NCI-H460 (cell line): Measurements from ENCODE around the gene NPB. TPM values are rescaled to one million over a fixed set of nuclear protein-coding genes. Genes with fewer than 3 reads are reported as not detected.

Experiments used
- DNase-seq: peaks from one replicate; pipeline ENCODE4 v3.0.0-alpha.2; 2016; ENCODE audit warnings: low read depth; ENCODE audit errors: extremely low read depth
- total RNA-seq: library from RNA; depleted of rRNA; stranded (reverse); fragments of >200 nt; shearing (Covaris generic); gene quantifications from 2 replicates; pipeline ENCODE4 v1.2.3, GENCODE V29; 2014

The NPB gene
- total RNA-seq, 1 experiment from 2014 or later: 0.05 TPM

DNA sequence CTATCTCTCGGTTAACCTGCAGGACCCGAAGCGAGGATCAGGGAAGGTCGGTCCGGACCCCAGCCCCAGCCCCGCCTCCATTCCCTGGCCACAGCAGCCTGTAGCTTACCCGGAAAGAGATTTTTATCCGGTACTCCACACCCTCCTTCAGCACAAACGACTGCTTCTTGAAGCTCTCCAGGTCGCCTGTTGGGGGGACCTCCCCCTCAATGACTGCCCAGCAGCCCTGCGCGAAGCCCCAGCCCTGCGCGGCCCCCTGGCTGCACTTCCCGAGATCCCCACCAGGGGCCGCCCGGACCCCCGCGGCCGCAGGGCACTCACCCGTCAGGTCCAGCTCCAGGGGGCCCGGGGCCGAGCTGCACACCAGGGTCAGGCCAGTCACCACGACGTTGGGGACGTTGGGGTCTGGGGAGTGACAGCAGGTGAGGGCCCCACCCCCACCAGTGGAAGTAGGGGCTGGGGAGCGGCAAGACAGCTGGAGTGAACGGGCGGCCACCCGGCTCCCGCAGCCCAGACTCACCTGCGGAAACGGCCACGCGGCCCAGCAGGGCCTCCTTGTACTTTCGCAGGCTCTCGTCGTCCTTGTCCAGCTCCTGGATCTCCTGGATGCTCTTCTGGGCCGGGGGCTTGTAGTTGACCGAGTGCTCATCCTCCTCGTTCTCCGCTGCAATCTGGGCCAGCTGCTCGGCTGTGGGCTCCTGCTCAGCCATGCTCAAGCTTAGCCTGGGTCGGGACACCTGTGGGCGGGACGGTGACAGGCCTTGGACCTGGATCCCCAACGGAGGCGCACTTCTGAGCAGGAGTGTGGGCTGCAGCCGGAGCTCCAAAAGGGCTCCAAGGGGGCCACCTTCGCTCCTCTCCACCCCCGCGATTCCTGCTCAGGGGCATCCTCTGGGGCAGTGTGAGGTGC, 32.6 kb upstream of the NPB start:
- no peak for DNase-seq

DNA sequence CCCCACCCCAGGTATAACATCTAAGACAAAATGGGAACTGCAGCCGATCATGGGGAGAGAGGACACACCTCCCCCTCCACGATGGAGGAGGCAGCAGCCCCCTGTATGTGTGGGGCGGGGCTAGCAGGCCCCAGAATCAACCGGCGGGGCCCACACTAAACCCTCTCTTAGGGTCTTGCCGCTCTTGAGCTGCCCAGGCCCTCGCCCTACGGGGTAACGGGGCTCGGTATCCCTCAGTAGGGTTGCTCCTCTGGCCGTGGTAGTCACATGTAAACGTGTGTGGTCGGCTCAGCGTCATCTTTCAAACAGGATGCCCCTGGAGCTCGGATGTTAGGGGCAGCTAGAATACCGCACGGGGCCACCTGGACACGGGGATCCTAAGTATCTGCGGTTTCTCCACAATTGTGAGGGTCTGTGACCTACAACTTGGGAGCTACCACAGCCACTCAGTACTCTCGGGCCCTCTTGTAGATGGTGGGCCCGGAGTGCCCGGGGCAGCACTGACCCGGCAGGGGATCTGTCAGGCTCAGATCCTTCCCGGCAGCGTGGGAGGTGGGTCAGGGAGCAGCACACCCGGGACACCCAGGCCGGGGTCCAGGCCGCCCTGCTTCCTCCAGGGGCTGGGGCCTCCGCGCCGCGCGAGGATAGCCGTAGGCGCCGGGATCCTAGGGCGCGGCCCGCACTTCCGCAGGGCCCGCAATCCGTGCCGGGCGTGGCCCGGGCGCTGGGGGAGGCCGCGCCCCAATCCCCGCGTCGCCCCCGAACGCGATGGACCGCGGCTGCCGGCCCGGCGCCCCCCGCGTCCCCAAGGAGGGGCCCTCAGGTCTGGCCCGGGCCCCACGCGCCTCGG, 31.7 kb upstream of the NPB start:
- DNase-seq: no peak

DNA sequence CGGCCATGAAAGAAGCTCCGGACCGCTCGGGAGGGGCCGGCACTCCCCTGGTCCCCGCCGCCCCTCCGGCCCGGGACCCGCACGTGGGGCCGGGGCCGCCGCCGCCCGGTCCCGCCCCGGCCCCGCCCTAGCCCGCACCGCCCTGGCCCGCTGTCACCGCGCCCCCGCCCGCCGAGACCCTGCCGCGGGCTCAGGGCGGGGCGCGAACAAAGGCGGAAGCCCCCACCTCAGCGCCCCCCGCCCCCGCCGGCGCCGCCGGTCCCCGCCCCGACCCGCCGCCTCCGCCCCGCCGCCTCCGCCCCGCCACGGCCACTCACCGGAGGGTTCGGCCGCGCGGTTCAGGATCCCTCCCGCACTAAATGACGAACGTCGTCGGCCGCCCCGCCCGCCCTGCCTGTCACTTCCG, 31.1 kb upstream of the NPB start, which contains the start of gene ARHGDIA:
Gene ARHGDIA (minus strand): TSS at position 357 of the 406 bp plus-strand sequence. CDS start 1,407 bp downstream, outside the sequence.
- DNase-seq: no peak

DNA sequence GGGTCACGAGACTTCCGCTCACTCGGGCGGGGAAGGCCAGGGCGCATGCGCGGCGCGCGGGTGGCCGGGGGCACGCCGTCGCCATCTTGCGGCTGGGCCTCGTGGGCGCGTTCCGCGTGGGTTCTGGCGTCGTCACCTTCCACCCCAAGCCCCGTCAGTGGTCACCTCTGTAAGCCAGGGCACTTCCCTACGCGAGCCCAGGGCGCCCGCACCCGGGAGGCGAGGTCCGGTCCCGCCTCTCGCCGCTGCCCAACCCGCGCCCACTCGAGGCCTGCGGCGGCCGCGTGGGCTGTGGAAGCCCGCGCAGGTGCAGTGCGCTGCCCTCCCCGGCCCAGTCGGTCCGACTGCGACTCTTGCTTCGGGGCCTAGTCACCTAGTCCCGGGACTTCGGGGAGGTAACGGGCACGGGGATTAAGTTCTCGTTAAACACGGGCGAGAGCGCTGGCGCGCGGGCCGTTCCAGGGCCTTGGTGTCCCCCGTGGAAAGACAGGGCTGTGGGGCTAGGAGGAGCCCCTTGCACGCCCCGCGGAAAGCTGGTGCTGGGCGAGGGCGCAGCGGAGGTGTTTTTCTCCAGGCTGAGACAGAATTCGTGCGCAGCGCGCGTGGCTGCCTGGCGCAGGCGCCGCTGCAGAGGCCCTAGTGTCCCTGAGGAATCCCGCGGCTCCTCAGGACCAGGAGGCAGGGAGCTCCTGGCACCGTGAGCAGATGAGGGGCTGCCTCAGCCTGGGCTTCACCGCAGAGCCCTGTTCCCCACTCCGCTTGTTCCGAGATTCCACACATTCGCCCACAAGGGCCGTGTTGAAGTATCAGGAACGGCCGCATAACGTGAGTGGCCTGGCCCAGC, 30.4 kb upstream of the NPB start:
- peak; percentile 90 for DNase-seq

DNA sequence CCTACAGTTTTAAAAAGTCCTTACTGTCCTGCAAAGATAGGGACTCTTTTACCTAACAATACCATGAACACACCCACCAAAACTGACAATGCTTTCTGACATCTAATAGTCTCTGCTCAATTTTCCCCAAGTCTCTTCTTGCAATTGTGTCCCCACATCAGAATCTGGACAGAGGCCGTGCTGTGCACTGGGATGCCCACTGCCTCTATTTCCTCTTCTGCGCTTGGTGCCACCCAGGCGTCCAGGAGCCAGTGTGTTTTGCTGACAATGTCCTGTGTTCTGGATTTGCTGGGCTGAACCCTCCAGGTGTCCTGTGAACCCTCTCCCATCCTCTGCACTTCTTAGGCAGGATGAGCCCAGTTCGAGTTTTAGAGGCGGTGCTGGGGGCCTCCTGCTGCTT, 24.5 kb upstream of the NPB start:
- DNase-seq: no peak

DNA sequence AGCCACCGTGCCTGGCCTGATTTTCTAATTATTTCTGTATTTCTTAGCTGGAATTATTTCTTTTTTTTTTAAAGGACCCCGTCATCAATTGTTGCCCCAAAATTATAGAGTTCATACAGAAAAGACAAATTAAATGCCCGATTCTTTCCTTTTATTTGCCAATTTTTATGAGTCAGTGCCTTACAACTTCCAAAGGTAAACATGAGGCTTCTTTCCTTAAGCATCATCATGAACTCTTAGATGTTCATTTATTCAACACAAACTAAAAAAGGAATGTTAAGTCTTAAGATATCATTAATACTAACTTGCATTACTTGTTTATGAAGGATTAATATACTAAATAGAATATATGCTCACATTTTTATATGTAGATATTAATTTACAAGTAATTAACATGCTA, 23.7 kb upstream of the NPB start:
- DNase-seq: no peak

DNA sequence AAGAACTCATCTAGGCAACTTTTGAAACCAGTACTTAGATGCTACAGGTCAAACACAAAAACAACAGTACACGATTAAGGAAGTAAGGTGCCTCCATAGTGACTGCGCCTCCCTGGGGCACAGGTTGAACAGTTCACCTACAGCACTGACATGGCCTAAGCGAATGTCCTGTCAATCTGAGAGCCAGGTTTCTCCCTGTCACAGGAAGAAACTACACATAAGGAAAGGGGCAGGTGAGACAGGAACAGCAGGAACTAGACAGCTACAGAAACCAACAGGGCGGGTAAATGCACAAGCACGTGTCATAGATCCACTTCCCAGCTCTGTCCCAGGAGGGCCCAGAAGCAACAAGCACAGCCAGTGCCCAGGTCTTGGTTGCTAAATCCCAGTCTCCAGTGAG, 22.9 kb upstream of the NPB start:
- DNase-seq: no peak

DNA sequence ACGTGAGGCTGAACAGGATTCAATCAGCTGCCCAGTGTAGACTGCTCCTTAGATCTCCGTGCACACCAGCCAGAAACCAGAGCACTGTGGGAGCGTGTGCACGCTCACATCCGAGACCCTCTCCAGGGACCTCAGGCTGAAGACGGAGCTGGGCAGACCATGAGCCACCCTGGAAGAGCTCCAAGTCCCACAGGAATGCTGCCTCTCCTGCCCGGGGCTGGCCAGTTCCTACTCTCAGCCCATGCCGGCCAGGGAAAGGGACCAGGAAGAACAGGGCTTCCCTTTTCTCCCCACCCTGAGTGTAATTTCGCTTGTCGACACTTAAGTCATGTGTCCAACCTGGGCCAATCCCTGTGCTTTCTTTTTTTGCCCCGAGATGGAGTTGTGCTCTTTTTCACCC, 17.5 kb upstream of the NPB start:
- DNase-seq: no peak

DNA sequence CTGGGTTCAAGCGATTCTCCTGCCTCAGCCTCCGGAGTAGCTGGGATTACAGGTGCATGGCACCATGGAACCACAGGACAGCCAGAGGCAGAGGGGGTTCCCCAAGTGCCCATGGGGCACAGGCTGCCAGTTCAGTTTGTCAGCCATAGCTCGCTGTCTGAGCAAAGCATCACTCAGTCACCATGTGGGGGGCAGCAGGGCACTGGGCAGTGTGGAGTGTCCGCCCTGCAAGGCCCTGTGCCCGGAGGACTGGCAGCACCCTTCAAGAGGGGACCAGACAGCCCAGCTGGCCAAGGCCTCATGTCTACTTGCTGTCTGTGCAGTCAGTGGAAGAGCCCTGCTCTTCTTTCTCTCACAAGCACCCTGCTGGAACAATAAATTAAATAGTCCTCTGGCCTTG, 17.1 kb upstream of the NPB start:
- DNase-seq: no peak

DNA sequence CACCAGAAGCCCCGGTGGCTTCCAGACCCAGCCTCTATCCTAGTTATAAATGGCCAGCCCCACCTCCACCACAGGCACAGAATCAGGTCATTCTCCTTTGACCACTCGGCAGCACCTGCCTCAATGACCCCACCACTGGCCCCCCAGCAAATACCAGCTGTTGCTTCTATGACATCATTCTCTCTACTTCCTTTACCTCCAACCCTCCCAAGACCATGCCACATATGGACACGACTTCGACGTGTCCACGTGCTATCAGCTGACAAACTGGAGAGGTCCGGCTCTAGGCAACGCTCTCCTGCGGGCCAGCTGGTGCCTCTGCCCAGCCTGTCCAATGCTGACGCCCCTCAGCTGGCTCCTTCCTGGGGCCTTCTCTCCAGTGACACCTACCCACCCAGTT, 16.6 kb upstream of the NPB start:
- DNase-seq: no peak

DNA sequence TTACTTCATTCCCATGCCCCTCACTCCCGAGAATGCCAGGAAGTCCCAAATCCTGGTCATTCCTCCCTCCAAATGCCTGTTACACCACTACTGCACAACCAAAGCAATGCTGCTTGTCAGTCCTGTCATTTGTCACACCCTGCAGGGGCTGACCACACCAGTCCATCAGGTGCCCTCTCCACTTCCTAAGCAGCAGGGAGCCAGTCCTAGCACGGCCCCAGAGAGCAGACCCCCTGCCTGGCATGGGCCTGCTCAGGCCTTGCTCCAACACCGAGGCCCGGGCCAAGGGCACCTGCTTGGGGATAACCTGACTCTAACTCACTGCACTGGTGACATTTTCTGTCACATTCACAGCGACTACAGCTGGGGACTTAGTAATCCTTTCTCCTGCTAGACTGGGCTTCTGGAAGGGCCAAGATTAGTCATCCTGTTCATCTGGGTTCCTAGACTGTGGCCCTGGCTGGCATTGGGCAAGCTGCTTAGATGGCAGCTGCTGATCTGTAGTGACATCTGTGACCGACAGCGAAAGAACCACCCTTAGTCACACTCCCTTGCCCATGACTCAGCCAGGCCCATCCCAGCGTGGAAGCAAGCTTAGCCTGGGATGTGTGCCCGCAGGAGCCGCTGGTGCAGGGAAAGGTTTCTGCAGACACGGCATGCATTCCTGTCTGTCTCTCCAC, 16.0 kb upstream of the NPB start:
- DNase-seq: no peak

DNA sequence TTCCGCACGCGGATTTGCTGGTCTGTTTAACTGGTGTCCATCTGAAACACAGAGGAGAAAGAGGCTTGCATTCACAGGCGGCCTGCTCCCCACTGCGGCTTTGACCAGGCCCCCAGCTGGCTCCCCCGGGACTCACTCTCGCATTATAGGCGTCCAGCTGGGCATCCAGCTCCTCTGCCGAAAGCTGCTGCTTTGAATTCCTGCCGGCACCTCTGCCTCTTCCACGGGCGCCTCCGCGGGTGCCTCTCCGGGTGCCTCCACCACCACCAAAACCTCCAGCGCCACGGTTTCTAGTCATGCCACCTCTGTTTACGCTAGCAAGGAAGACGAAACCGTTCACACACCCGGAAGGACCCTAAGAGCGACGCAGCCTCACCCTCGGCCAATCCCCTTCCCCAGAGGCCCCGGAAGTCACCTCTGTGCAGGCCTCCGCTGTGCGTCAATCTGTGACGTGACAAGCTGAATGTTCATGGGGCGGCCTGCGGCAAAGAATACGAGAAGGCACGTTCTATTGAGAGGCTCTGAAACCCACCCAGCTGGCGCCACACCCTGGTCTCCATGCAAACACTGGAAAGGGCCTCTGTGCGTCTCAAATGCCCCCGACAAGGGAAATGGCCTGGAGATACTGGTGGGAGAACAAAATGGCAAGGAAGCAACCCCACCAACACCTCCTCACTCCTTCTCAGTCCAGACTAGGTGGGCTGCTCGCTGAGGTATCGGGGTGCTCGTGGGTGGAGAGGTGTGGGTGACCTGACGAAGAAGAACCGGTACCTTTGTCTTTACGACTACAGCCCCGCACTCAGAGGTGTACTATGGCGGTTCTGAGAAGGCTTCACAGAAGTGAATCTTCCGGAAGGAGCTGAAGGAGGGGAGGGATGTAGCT, 13.7 kb upstream of the NPB start:
- no peak for DNase-seq

DNA sequence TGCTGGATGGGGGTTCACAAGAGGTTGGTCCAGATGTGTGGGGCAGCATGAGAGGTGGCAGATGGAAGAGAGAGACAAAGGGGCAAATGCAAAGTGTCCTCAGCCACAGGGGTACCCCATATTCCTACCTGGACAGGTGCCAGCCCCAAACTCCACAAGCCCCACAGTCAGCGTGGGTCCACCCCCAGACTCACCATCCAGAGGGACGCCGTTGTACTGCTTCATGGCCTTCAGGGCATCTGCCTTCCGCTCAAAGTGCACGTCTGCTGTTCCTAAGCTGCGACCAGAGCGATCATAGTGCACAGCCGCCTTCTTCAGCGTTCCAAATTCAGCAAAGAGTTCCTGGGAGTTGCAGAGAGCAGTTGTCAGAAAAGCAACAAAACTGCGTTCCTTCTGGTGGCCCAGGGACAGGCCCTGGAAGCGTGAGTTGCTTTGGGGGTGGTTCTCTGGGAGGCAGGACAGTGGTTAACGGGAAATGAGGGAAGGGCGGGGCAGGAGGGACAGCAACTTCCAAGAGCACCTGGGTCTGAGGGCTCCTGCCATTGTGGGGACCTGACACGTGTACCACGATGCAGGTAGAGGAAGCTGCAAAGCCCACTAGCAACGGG, 12.9 kb upstream of the NPB start:
- DNase-seq: no peak

DNA sequence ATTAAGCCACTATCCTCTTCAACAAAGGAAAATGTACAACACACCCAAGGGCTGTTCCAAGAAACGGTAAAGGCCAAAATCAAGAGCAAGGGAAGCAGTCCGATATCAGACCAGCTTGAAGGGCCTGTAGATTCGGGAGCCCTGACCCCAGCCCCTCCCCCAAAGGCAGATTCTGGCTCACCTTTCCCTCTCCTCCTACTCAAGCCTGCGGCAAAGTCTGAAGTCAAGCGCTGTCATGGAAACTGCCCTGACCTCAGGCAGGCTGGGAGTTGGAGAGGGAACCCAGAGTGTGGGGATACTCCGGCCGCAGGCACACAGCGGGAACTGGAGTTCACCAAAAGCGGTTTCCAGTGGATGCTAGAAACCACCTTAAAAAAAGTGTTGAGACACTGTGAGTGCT, 12.4 kb upstream of the NPB start:
- no peak for DNase-seq

DNA sequence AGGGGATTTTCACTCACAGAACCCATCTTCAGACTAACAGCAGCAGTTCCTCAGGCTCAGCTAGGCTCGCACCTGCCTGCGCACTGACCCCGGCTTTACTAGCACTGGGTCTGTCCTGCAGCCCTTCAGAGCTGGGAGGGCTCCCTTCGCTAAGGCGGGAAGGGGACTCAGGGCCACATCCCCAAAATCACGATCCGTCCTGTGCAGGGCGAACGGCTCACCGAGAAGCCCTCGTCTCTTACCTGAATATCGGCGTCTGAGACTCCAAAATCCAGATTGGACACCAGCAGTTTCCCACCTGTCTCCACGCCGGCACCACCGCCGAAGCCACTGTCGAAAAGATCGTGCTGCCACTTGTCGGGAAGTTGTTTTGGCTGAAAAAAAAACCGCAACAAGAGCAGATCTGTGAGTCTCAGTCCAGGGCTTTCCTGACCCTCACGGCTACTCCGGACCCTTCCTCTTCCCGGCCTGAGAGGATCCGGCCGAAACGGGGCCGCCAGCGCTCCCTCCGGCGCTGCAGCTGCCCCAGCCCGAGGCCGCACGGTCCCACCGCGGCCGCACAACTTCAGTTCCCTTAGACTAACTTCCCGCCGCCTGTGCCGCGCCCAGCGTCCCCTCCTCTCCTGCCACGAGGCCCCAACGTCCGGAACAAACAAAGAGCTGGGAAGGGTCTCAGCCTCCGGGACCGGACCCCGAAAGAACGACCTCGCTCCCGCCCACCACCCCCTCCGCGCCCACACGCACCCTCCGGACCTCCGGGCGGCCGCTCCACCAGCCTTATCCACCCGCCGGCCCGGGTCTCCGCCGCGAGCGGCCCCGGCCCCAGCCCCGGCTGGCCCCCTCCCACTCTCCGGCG, 11.4 kb upstream of the NPB start:
- DNase-seq: no peak

DNA sequence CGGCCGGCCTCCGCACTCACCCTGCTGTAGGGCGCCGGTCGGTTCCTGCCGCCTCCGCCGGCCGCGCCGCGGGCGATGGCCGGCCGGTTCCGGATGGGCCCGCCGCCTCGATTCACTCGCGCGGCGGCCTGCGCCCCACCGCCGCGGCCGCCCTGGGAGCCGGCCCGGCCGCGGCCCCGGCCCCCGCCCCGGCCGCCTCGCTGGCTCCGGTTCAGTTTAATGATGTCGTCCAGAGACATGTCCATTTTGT, 10.8 kb upstream of the NPB start:
- DNase-seq: no peak

DNA sequence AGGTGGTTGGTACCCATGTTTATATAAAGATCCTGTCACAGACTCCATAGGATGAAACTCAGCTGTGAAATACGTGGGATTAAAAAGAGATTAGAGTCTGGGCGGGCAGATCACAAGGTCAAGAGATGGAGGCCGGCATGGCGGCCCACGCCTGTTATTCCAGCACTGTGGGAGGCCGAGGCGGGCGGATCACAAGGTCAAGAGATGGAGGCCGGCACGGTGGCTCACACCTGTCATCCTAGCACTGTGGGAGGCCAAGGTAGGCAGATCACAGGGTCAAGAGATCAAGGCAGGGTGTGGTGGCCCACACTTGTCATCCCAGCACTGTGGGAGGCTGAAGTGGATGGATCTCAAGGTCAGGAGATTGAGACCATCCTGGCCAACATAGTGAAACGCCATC, 6.6 kb upstream of the NPB start:
- DNase-seq: no peak
